ENCODE results near the gene MUC2. TPM values are rescaled to one million over a fixed set of nuclear protein-coding genes. Genes with fewer than 3 reads are reported as not detected.

Gene MUC2
- total RNA-seq, 1 donor from 2014 or later, result not detected

GRCh38 chr11:1120532-1121330, 46.1 kb downstream of the MUC2 start:
- no peaks in the 10 kb centered on the region for H3K4me1 ChIP-seq
- intact Hi-C loops (cut with DNase I), result no loop called here
- no peak for DNase-seq
- H3K27ac ChIP-seq, result no peak overlapping the region
- H3K9me3 ChIP-seq, result no peaks in the 10 kb centered on the region
- peaks cover 19% of the 10 kb centered on the region for H3K27me3 ChIP-seq
- no peak for ATAC-seq
- TF ChIP-seq, protein P1, sequence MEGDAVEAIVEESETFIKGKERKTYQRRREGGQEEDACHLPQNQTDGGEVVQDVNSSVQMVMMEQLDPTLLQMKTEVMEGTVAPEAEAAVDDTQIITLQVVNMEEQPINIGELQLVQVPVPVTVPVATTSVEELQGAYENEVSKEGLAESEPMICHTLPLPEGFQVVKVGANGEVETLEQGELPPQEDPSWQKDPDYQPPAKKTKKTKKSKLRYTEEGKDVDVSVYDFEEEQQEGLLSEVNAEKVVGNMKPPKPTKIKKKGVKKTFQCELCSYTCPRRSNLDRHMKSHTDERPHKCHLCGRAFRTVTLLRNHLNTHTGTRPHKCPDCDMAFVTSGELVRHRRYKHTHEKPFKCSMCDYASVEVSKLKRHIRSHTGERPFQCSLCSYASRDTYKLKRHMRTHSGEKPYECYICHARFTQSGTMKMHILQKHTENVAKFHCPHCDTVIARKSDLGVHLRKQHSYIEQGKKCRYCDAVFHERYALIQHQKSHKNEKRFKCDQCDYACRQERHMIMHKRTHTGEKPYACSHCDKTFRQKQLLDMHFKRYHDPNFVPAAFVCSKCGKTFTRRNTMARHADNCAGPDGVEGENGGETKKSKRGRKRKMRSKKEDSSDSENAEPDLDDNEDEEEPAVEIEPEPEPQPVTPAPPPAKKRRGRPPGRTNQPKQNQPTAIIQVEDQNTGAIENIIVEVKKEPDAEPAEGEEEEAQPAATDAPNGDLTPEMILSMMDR (IDR thresholded peaks at IDR 0.05), result no peak
- H3K36me3 ChIP-seq, result no peaks in the 10 kb centered on the region
- H3K4me3 ChIP-seq, result no peak overlapping the region

DNA sequence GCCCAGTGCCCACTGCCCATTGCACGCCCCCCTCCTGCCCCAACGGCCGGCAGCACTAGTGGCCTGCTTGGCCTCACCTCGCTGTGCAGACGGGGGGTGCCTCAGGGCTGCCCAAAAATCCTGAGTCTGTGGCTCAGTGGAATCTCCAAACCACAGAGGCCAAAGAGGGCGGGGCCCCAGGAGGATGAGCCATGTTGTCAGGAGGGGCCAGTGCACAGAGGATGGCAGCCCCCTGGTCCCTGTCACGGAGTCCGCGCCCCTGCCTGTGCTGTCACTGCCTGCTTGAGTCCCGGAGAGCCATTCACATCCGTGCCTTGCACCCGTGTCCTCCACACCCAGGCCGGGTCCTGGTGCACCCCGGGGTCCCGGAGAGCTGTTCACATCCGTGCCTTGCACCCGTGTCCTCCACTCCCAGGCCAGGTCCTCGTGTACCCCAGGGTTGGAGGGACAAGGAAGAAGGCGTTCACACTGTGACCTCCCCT, 46.7 kb downstream of the MUC2 start:
- no peaks in the 10 kb centered on the region for H3K4me1 ChIP-seq
- ATAC-seq, result peak; percentile 6
- intact Hi-C loops (cut with DNase I), result no loop called here

DNA sequence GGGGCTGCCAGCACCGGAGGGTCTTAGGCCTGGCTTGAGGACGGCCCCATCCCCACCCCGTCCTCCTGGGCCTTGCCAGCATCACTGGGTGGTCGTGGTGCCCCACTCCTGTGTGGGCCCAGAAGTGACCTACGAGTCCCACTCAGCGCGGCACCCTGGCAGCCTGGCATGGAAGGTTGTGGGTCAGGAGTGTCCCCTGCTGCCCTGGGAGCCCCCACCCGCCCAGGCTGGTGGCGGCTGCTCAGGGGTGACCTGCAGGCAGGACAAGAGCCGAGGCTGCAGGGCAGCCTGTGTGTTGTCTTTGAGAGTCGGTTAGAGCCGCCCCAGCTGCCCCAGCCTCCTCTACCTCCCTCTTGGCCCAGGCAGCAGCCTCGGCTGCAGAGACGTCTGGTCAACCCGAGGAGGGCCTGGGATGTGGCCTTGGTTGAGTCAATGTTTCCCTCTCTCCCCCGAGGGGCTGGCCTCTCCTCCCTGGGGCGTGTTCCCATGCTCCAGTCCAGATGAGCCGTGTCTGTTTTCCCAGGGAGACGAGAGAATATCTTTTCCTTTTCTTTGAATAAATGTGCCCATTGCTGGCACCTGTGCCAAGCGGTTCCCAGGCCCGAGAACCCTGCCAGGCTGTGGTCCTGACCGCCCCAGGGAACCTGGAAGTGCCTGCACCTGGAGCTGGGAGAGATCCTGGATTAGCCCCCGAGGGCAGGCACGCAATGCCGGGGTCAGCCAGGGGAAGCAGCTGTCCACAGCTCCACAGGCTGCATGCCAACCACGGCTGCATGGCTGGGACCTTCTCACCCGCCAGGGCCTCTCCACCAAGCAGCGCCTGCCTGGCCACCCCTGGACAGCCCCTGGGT, 47.4 kb downstream of the MUC2 start:
- DNase-seq (peak; percentile 61), ATAC-seq (no peak)
- Histone ChIP-seq H3K9me3 (no peaks in the 10 kb centered on the region), H3K27me3 (peaks cover 19% of the 10 kb centered on the region), H3K36me3 (no peaks in the 10 kb centered on the region), H3K4me1 (no peaks in the 10 kb centered on the region), H3K27ac (no peak overlapping the region), H3K4me3 (no peak overlapping the region)
- TF ChIP-seq, protein P1 (IDR thresholded peaks at IDR 0.05), result no peak
- intact Hi-C loops (cut with DNase I), result no loop called here

More for the DNA sequence above, 46.7 kb downstream of the MUC2 start:
- TF ChIP-seq, protein P1 (IDR thresholded peaks at IDR 0.05), result no peak
- Histone ChIP-seq H3K4me3 (no peak overlapping the region), H3K9me3 (no peaks in the 10 kb centered on the region), H3K27me3 (peaks cover 19% of the 10 kb centered on the region), H3K27ac (no peak overlapping the region), H3K36me3 (no peaks in the 10 kb centered on the region)
- no peak for DNase-seq

DNA sequence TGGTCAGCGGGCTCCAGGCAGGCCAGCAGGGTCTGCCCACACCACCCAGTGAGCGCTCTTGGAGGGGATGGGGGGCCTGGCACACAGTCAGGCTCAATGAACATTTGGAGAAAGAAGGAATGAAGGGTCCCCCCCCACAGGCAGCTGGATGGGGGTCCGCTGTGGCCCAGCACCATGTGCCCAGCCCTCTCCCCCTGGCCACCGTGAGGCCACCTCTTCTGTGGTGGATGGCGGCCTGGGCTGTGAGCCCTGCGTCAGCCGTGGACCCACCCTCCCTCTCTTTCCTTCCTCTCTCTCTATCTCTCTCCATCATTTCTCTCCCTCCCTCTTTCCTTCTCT, 48.0 kb downstream of the MUC2 start:
- TF ChIP-seq, protein P1 (IDR thresholded peaks at IDR 0.05), result no peak
- no peak overlapping the region for H3K27ac ChIP-seq
- H3K27me3 ChIP-seq, result peaks cover 19% of the 10 kb centered on the region
- ATAC-seq (no peak), DNase-seq (no peak)
- intact Hi-C loops (cut with DNase I), result no loop called here
- H3K9me3 ChIP-seq, result no peaks in the 10 kb centered on the region
- H3K36me3 ChIP-seq, result no peaks in the 10 kb centered on the region
- no peak overlapping the region for H3K4me3 ChIP-seq
- H3K4me1 ChIP-seq, result no peaks in the 10 kb centered on the region

DNA sequence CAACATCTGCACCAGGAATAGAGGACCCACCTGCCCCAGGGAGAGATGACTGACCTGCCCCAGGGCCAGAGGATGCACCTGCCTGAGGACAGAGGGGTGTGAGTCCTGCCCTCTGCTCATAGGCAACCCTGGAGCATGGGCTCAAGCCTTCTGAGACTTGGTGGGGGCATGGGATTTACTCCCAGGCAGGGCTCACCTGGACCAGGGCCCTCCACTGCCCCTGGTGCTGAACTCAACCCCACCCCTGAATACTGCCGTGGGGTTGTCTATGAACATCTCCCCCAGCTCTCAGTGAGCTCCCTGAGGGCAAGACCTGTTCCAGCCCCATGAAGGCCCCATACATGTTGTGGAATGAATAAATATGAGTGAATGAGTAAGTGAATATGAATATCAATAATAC, 49.3 kb downstream of the MUC2 start:
- Histone ChIP-seq H3K27ac (no peak overlapping the region), H3K36me3 (no peaks in the 10 kb centered on the region), H3K27me3 (peaks cover 19% of the 10 kb centered on the region), H3K4me3 (no peak overlapping the region), H3K9me3 (no peaks in the 10 kb centered on the region), H3K4me1 (no peaks in the 10 kb centered on the region)
- ATAC-seq (no peak), DNase-seq (no peak)
- TF ChIP-seq, protein P1 (IDR thresholded peaks at IDR 0.05), result no peak
- intact Hi-C loops (cut with DNase I), result no loop called here

Other genes with a start within 250 kb of the MUC2 start
- gene CRACR2B, start 247.0 kb upstream of the MUC2 start, total RNA-seq, result 34.3 TPM
- gene CD151, start 241.9 kb upstream of the MUC2 start, total RNA-seq, result 486 TPM
- 138 TPM for gene POLR2L, start 232.3 kb upstream of the MUC2 start, total RNA-seq
- gene TSPAN4, start 232.0 kb upstream of the MUC2 start, total RNA-seq, result 167 TPM
- gene CHID1, start 164.1 kb upstream of the MUC2 start, total RNA-seq, result 52.9 TPM
- gene AP2A2, start 149.0 kb upstream of the MUC2 start, total RNA-seq, result 92.0 TPM
- gene MUC6, start 38.2 kb upstream of the MUC2 start, total RNA-seq, result not detected
- not detected for gene MUC5AC, start 83.1 kb downstream of the MUC2 start, total RNA-seq
- gene MUC5B, start 148.2 kb downstream of the MUC2 start, total RNA-seq, result 1.2 TPM
- gene TOLLIP, start 234.8 kb downstream of the MUC2 start, total RNA-seq, result 71.1 TPM